Renal cortex interstitium (tissue), 3 donors: Measurements from ENCODE around the gene SLC25A26. TPM values are rescaled to one million over a fixed set of nuclear protein-coding genes. Genes with fewer than 3 reads are reported as not detected.

Experiments
- polyA plus RNA-seq, 3 donors: library from polyadenylated mRNA; unstranded; fragments of 120-200 nt; gene quantifications; one replicate each; pipeline ENCODE4 v1.2.1, GENCODE V29; 2013; ENCODE audit not compliant: insufficient read length in 3 of 3

Gene SLC25A26
- polyA plus RNA-seq, 3 donors: 21.1 to 23.9 (median 23.1) TPM

Other genes with a start within 250 kb of the SLC25A26 start
- gene MAGI1, start 182.1 kb upstream of the SLC25A26 start, polyA plus RNA-seq: 10 to 100 TPM; 29.7 to 33.5 (median 30.7) TPM